Progenitor cell of endocrine pancreas (in vitro differentiated cells): ENCODE results near the gene TM2D1. TPM values are rescaled to one million over a fixed set of nuclear protein-coding genes. Genes with fewer than 3 reads are reported as not detected.
"Not testable (repeated sequence)": the region's sequence is repeated elsewhere in the genome, so short reads cannot be mapped to it uniquely, and the experiment has no call there.

Experiments used
- DNase-seq: peaks from one replicate; pipeline ENCODE4 v3.0.0; 2021; ENCODE audit warnings: low spot score; ENCODE audit not compliant: unreplicated experiment
- H3K27ac Mint-ChIP-seq: 2 replicates; pipeline ENCODE4 v1.8.0; 2021; ENCODE audit warnings: mild to moderate bottlenecking, moderate library complexity, mixed read lengths
- H3K27me3 Mint-ChIP-seq: 2 replicates; pipeline ENCODE4 v1.8.0; 2021; ENCODE audit warnings: mixed read lengths
- H3K36me3 Mint-ChIP-seq: 2 replicates; pipeline ENCODE4 v1.8.0; 2022; ENCODE audit warnings: mixed read lengths; ENCODE audit not compliant: insufficient read depth
- H3K4me1 Mint-ChIP-seq: 2 replicates; pipeline ENCODE4 v1.8.0; 2021; ENCODE audit warnings: low read depth, mixed read lengths
- H3K4me3 Mint-ChIP-seq: 2 replicates; pipeline ENCODE4 v1.8.0; 2021; ENCODE audit warnings: low read depth, mild to moderate bottlenecking, moderate library complexity, mixed read lengths
- H3K9me3 Mint-ChIP-seq: 2 replicates; pipeline ENCODE4 v1.8.0; 2021; ENCODE audit warnings: low read depth, mixed read lengths
- total RNA-seq: library from RNA; stranded (reverse); gene quantifications from 2 replicates; pipeline ENCODE4 v1.2.1, GENCODE V29; 2021
- TF ChIP-seq, protein P1 (sequence below): fragments of 200-600 bp; sonication (generic); IDR thresholded peaks from one replicate; pipeline ENCODE4 v1.5.0; 2021; ENCODE audit warnings: antibody characterized with exemption, mild to moderate bottlenecking; ENCODE audit not compliant: unreplicated experiment

Gene TM2D1
- total RNA-seq, 1 donor from 2014 or later, result 36.7 TPM

- Mint-ChIP-seq H3K4me3 (peak within 1 kb of the TSS; percentile 92), H3K27ac (peak within 1 kb of the TSS; percentile 99), H3K36me3 (peaks cover 7% of the 10 kb centered on the region), H3K27me3 (no peaks in the 10 kb centered on the region), H3K9me3 (no peaks in the 10 kb centered on the region), H3K4me1 (peaks cover 26% of the 10 kb centered on the region)
- TF ChIP-seq, protein P1, sequence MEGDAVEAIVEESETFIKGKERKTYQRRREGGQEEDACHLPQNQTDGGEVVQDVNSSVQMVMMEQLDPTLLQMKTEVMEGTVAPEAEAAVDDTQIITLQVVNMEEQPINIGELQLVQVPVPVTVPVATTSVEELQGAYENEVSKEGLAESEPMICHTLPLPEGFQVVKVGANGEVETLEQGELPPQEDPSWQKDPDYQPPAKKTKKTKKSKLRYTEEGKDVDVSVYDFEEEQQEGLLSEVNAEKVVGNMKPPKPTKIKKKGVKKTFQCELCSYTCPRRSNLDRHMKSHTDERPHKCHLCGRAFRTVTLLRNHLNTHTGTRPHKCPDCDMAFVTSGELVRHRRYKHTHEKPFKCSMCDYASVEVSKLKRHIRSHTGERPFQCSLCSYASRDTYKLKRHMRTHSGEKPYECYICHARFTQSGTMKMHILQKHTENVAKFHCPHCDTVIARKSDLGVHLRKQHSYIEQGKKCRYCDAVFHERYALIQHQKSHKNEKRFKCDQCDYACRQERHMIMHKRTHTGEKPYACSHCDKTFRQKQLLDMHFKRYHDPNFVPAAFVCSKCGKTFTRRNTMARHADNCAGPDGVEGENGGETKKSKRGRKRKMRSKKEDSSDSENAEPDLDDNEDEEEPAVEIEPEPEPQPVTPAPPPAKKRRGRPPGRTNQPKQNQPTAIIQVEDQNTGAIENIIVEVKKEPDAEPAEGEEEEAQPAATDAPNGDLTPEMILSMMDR, result no peak
- DNase-seq, result peak; percentile 80
Observed at GRCh38 chr1:61741711-61742619, 17.0 kb upstream of the TM2D1 start, which contains the start of gene PATJ. Gene PATJ (plus strand): TSS chr1:61742480. CDS start chr1:61762893, 20,413 bp downstream.

- Mint-ChIP-seq H3K9me3 (no peaks in the 10 kb centered on the region), H3K27me3 (no peaks in the 10 kb centered on the region), H3K4me1 (peaks cover 19% of the 10 kb centered on the region), H3K4me3 (peak overlapping the region; percentile 92), H3K27ac (peak overlapping the region; percentile 99), H3K36me3 (peaks cover 7% of the 10 kb centered on the region)
- DNase-seq, result no peak
- TF ChIP-seq, protein P1, result no peak
Observed at GRCh38 chr1:61740751-61741700, 16.1 kb upstream of the TM2D1 start.

- Mint-ChIP-seq H3K27me3 (no peaks in the 10 kb centered on the region), H3K4me3 (no peak overlapping the region), H3K4me1 (peaks cover 4% of the 10 kb centered on the region), H3K36me3 (no peaks in the 10 kb centered on the region), H3K9me3 (no peaks in the 10 kb centered on the region), H3K27ac (no peak overlapping the region)
- TF ChIP-seq, protein P1, result no peak
- no peak for DNase-seq
Observed at GRCh38 chr1:61732726-61733125, 7.8 kb upstream of the TM2D1 start.

GRCh38 chr1:61730679-61731078, 5.7 kb upstream of the TM2D1 start:
- not testable (repeated sequence) for H3K27ac Mint-ChIP-seq, DNase-seq, H3K4me3 Mint-ChIP-seq, H3K36me3 Mint-ChIP-seq, H3K27me3 Mint-ChIP-seq, H3K4me1 Mint-ChIP-seq, H3K9me3 Mint-ChIP-seq

DNA sequence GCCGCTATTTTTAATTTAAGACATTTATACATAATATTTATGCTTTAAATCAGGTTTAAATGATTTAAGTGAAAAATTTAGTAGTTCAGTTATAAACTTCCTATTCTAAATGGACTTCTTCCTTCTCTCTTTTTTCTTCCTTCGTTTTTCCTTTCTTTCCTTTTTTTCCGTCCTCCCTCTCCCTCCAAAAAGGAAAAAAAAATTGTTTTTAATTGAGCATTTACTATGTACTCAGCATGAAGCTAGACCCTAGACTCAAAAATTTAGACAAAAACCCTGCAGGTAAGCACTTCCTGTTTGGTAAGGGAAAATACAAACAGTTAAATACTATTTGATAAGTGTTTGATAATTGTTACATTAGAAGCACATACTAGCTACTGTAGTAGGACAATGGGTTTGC, 2.6 kb upstream of the TM2D1 start:
- no peak overlapping the region for H3K27ac Mint-ChIP-seq
- no peaks in the 10 kb centered on the region for H3K9me3 Mint-ChIP-seq
- DNase-seq, result no peak
- H3K27me3 Mint-ChIP-seq, result no peaks in the 10 kb centered on the region
- TF ChIP-seq, protein P1, result no peak
- H3K36me3 Mint-ChIP-seq, result no peaks in the 10 kb centered on the region
- H3K4me1 Mint-ChIP-seq, result peaks cover 12% of the 10 kb centered on the region
- H3K4me3 Mint-ChIP-seq, result no peak overlapping the region
